K562 (cell line): ENCODE results near the gene CTCF. TPM values are rescaled to one million over a fixed set of nuclear protein-coding genes. Genes with fewer than 3 reads are reported as not detected.

Experiments
- ATAC-seq: fragments of 200-7000 bp; cut with Tn5 transposase; 3 replicates; pipeline ENCODE4 v1.9.1; 2020; ENCODE audit warnings: moderate library complexity
- BruUV-seq: library from RNA; stranded (reverse); fragments of 400-500 nt; replicated peaks from 2 replicates; lab custom pipeline; 2021; lab: Mats Ljungman, UMichigan
- CTCF ChIA-PET: fragments of 300-600 bp; formaldehyde crosslinking; extraction: SDS; loops from one replicate; lab custom pipeline; 2021; ENCODE audit warnings: low intra/inter-chr PET ratio; lab: Yijun Ruan, JAX
- POLR2A ChIA-PET: fragments of 300-600, 350-650 bp; sonication (Branson Sonifier 250); formaldehyde crosslinking; extraction: SDS; loops from one replicate; lab custom pipeline; 2021; ENCODE audit warnings: antibody characterized with exemption, inconsistent platforms; lab: Yijun Ruan, JAX
- DNase-seq, 4 experiments: peaks; one replicate each; pipeline versions ENCODE4 v3.0.0 to v3.0.0-alpha.2; 2011 to 2018; ENCODE audit warnings: low spot score in 3 of 4, mixed read lengths in 3 of 4; ENCODE audit errors: extremely low read depth in 1 of 4
- FAIRE-seq: peaks from 2 replicates; lab custom pipeline; 2011; peaks lifted over from hg19 to GRCh38; lab: Jason Lieb, UNC
- H2AFZ ChIP-seq: 2 replicates; pipeline ENCODE4 v1.6.0; 2011; ENCODE audit warnings: low read depth, low read length, control low read depth, inconsistent platforms
- H3K27ac ChIP-seq: fragments of 200-600 bp; 3 replicates; pipeline ENCODE4 v1.8.0; 2011; ENCODE audit warnings: low read depth, mild to moderate bottlenecking, control low read depth, inconsistent platforms, low read length, moderate library complexity, mixed read lengths; ENCODE audit errors: extremely low read depth
- H3K27me3 ChIP-seq, 2 experiments: fragments of 300-600 bp in 1 of 2; 2 replicates in 1 of 2; 3 replicates in 1 of 2; pipeline versions ENCODE4 v1.6.0 to v1.8.0; 2011; ENCODE audit warnings: inconsistent platforms in 2 of 2, low read length in 2 of 2, mild to moderate bottlenecking in 1 of 2, mixed read lengths in 1 of 2, moderate library complexity in 1 of 2; ENCODE audit not compliant: control insufficient read depth in 2 of 2, insufficient read depth in 2 of 2
- H3K36me3 ChIP-seq: fragments of 300-600 bp; 3 replicates; pipeline ENCODE4 v1.8.0; 2011; ENCODE audit warnings: mild to moderate bottlenecking, low read length, inconsistent platforms; ENCODE audit not compliant: control insufficient read depth, insufficient read depth
- H3K4me1 ChIP-seq, 2 experiments: fragments of 200-600 bp in 1 of 2; replicated peaks in 1 of 2; 2 replicates in 1 of 2; 3 replicates in 1 of 2; pipeline versions ENCODE4 v1.5.1 to v1.8.0; 2011; ENCODE audit warnings: inconsistent platforms in 2 of 2, low read length in 2 of 2, mild to moderate bottlenecking in 1 of 2, mixed read lengths in 1 of 2, moderate library complexity in 1 of 2; ENCODE audit not compliant: control insufficient read depth in 2 of 2, insufficient read depth in 2 of 2
- H3K4me2 ChIP-seq: 2 replicates; pipeline ENCODE4 v1.6.1; 2011; ENCODE audit warnings: low read length, control low read depth, inconsistent platforms, mixed read lengths; ENCODE audit not compliant: insufficient read depth
- H3K4me3 ChIP-seq: fragments of 200-600 bp; sonication (generic), shearing (Covaris generic); 2 replicates; pipeline ENCODE4 v1.5.1; 2016; ENCODE audit warnings: control low read depth, inconsistent platforms
- H3K79me2 ChIP-seq: fragments of 200-600 bp; 3 replicates; pipeline ENCODE4 v1.8.0; 2011; ENCODE audit warnings: low read length, inconsistent platforms; ENCODE audit not compliant: control insufficient read depth, insufficient read depth
- H3K9ac ChIP-seq, 2 experiments: 2 replicates each; pipeline versions ENCODE4 v1.6.0 to v1.6.1; 2011; ENCODE audit warnings: low read depth in 2 of 2, low read length in 2 of 2, control low read depth in 1 of 2, inconsistent platforms in 1 of 2, mild to moderate bottlenecking in 1 of 2, mixed read lengths in 1 of 2; ENCODE audit not compliant: insufficient read depth in 1 of 2
- H3K9me1 ChIP-seq: one replicate; pipeline ENCODE4 v1.6.0; 2011; ENCODE audit warnings: inconsistent platforms, mild to moderate bottlenecking, low read length, moderate library complexity; ENCODE audit not compliant: control insufficient read depth, insufficient read depth
- H3K9me3 ChIP-seq: replicated peaks from 2 replicates; pipeline ENCODE4 v1.5.1; 2011; ENCODE audit warnings: low read depth, low read length, inconsistent platforms; ENCODE audit not compliant: control insufficient read depth, insufficient read depth
- H4K20me1 ChIP-seq: replicated peaks from 2 replicates; pipeline ENCODE4 v1.6.1; 2011; ENCODE audit warnings: low read length, inconsistent platforms, mixed read lengths; ENCODE audit not compliant: control insufficient read depth, insufficient read depth
- ATF3 ChIP-seq, 2 experiments: fragments of 450-650 bp in 1 of 2; sonication (generic) in 1 of 2; formaldehyde crosslinking in 1 of 2; IDR thresholded peaks in 1 of 2; conservative IDR thresholded peaks in 1 of 2; 2 replicates each; pipeline versions ENCODE4 v1.6.1 to v1.8.1; 2016 to 2023; ENCODE audit warnings: mild to moderate bottlenecking in 2 of 2, moderate library complexity in 2 of 2, inconsistent platforms in 1 of 2, missing genetic modification reagents in 1 of 2
- ATF7 ChIP-seq: fragments of 450-650 bp; IDR thresholded peaks from 2 replicates; pipeline ENCODE4 v1.7.1; 2014; ENCODE audit warnings: mild to moderate bottlenecking, moderate library complexity
- BACH1 ChIP-seq: fragments of 200-800 bp; sonication (Bioruptor generic); IDR thresholded peaks from 2 replicates; pipeline ENCODE4 v1.6.1; 2016; ENCODE audit warnings: missing genetic modification characterization, missing compliant biosample characterization
- C11orf30 ChIP-seq: fragments of 450-650 bp; IDR thresholded peaks from 2 replicates; pipeline ENCODE4 v1.6.1; 2016; ENCODE audit warnings: low read depth, mild to moderate bottlenecking
- FIP1L1 ChIP-seq: fragments of 200-400 bp; formaldehyde crosslinking; IDR thresholded peaks from 2 replicates; pipeline ENCODE4 v1.6.1; 2018; ENCODE audit warnings: mild to moderate bottlenecking, low read depth, low read length; ENCODE audit not compliant: poor library complexity, severe bottlenecking
- HINFP ChIP-seq: fragments of 450-650 bp; conservative IDR thresholded peaks from 2 replicates; pipeline ENCODE4 v1.6.1; 2016; ENCODE audit warnings: missing genetic modification characterization, low read depth, mild to moderate bottlenecking, control low read depth, missing compliant biosample characterization
- MAFG ChIP-seq: fragments of 450-650 bp; conservative IDR thresholded peaks from 2 replicates; pipeline ENCODE4 v1.6.1; 2016; ENCODE audit warnings: missing genetic modification characterization, missing compliant biosample characterization
- MAZ ChIP-seq, 2 experiments: fragments of 450-650 bp in 1 of 2; sonication (generic) in 1 of 2; formaldehyde crosslinking; IDR thresholded peaks in 1 of 2; conservative IDR thresholded peaks in 1 of 2; 2 replicates each; pipeline versions ENCODE4 v1.4.0 to v1.5.0; 2020; ENCODE audit warnings: mild to moderate bottlenecking in 1 of 2, missing genetic modification reagents in 1 of 2
- MCM3 ChIP-seq: fragments of 450-650 bp; IDR thresholded peaks from 2 replicates; pipeline ENCODE4 v1.6.1; 2016
- NFYB ChIP-seq: IDR thresholded peaks from 2 replicates; pipeline ENCODE4 v1.6.1; 2011; ENCODE audit warnings: mild to moderate bottlenecking, moderate library complexity; ENCODE audit not compliant: insufficient read length; ENCODE audit errors: extremely low read depth
- PCBP2 ChIP-seq: fragments of 200-400 bp; formaldehyde crosslinking; IDR thresholded peaks from 2 replicates; pipeline ENCODE4 v1.6.1; 2018; ENCODE audit warnings: low read length, low read depth, mild to moderate bottlenecking, moderate library complexity; ENCODE audit not compliant: poor library complexity, severe bottlenecking
- PKNOX1 ChIP-seq: fragments of 450-650 bp; IDR thresholded peaks from 2 replicates; pipeline ENCODE4 v1.6.1; 2016
- STAT5A ChIP-seq: IDR thresholded peaks from 2 replicates; pipeline ENCODE4 v1.6.1; 2012; ENCODE audit warnings: low read length, inconsistent platforms, borderline replicate concordance
- TARDBP ChIP-seq: fragments of 450-650 bp; IDR thresholded peaks from 2 replicates; pipeline ENCODE4 v1.6.1; 2016
- ZNF316 ChIP-seq: fragments of 450-650 bp; IDR thresholded peaks from 2 replicates; pipeline ENCODE4 v1.6.1; 2016
- WGBS: fragments of 100-300 bp; shearing (Covaris generic); methylation state at CpG from one replicate; pipeline ENCODE4 v1.1.6; 2016; ENCODE audit warnings: low coverage, mixed read lengths; ENCODE audit not compliant: insufficient coverage; ENCODE audit errors: missing lambda C conversion rate; 5-methylcytosine and 5-hydroxymethylcytosine counted together
- in situ Hi-C: fragments of 300-500 bp; cut with MboI; formaldehyde crosslinking; loops from 4 replicates; pipeline ENCODE4 v1.15.0; 2018; ENCODE audit warnings: inconsistent platforms, mixed read lengths
- intact Hi-C: fragments of 100-400 bp; cut with micrococcal nuclease; formaldehyde crosslinking; loops from 2 replicates; pipeline ENCODE4 v1.14.2; 2022
- polyA plus RNA-seq, 8 experiments: library from polyadenylated mRNA; depleted of rRNA in 4 of 8; stranded (reverse) in 5 of 8; unstranded in 3 of 8; fragments of >200 nt; fragmentation: Nextera tagmentation in 2 of 8; fragmentation: Illumina TruSeq in 1 of 8; extraction: Ambion mirVana in 2 of 8; extraction: Trizol in 1 of 8; gene quantifications; 2 replicates each; pipeline versions ENCODE4 v1.2.1 to v1.2.3, GENCODE V29; 2011 to 2014; ENCODE audit warnings: inconsistent platforms in 1 of 8, missing spikeins in 1 of 8
- total RNA-seq, 7 experiments: library from RNA; depleted of rRNA in 6 of 7; stranded (reverse); fragments of >200 nt in 6 of 7; fragmentation: Illumina TruSeq in 2 of 7; extraction: Trizol in 2 of 7; gene quantifications; 2 replicates each; pipeline versions ENCODE4 v1.2.1 to v1.2.3, GENCODE V29; 2011 to 2021; ENCODE audit warnings: low replicate concordance in 1 of 7

CTCF gene
- total and polyA plus RNA-seq, 9 of the 15 experiments (the other 6 are each of a cell fraction or from before 2014, with no cell fraction given): 7.8 to 49.2 (median 33.9) TPM

GRCh38 chr16:67514382-67514828 is 47.9 kb upstream of the CTCF start (continued):
- TF ChIP-seq PCBP2: no peak
- no peak for TF ChIP-seq MCM3

GRCh38 chr16:67516296-67517154 is 45.8 kb upstream of the CTCF start:
- intact Hi-C loops: loop anchor here (10.0 kb wide), 1 partner anchor 92 kb away; no protein-coding TSS in a partner anchor
- Histone ChIP-seq H3K36me3 (no peaks in the 10 kb centered on the region), H4K20me1 (no peaks in the 10 kb centered on the region), H3K27ac (no peak overlapping the region), H3K4me1 (peaks cover 2 to 6% of the 10 kb centered on the region in 2 experiments; a peak in 4 of 5 replicates), H3K9me3 (no peaks in the 10 kb centered on the region), H3K27me3 (no peaks in the 10 kb centered on the region), H3K9me1 (no peaks in the 10 kb centered on the region), H3K4me3 (no peak overlapping the region), H3K4me2 (no peak overlapping the region), H2AFZ (no peak overlapping the region), H3K79me2 (no peaks in the 10 kb centered on the region), H3K9ac (no peak overlapping the region)
- ChIA-PET POLR2A (interaction anchor here (1.0 kb wide), 2 partner anchors 25 to 33 kb away, joined by 3 read pairs; partner anchors contain the start of gene AGRP), CTCF (interaction anchor here (0.6 to 5.8 kb wide), 2 partner anchors 23 to 559 kb away, joined by 4 to 53 read pairs; no protein-coding TSS in a partner anchor)
- ATAC-seq (no peak), DNase-seq (no peak), FAIRE-seq (no peak)
- in situ Hi-C loops: no loop called here
- 52% methylated on average over 12 of the region's 12 CpGs for WGBS
- BruUV-seq: no TSS peak
- TF ChIP-seq ATF7: peak; percentile 44; the same call in 1 of the 2 replicates
- TF ChIP-seq STAT5A: no peak
- TF ChIP-seq BACH1 (tag): no peak
- TF ChIP-seq ATF3 (IDR thresholded peaks at IDR 0.05): peak; percentile 76
- TF ChIP-seq ATF3 (CRISPR knock-in tag; conservative IDR thresholded peaks at IDR 0.05): no peak
- no peak for TF ChIP-seq MAZ (CRISPR knock-in tag; conservative IDR thresholded peaks at IDR 0.05 in 1 of 2, IDR thresholded peaks at IDR 0.05 in 1 of 2)
- TF ChIP-seq MAFG: peak; percentile 44; the same call in 1 of the 2 replicates
- TF ChIP-seq ZNF316: peak; percentile 69
- TF ChIP-seq HINFP (tag): no peak
- peak; percentile 28; the same call in 1 of the 2 replicates for TF ChIP-seq C11orf30
- TF ChIP-seq TARDBP: no peak
- no peak for TF ChIP-seq FIP1L1
- TF ChIP-seq PKNOX1: peak; percentile 34; the same call in 1 of the 2 replicates
- TF ChIP-seq NFYB: no peak
